Measurements from ENCODE around the gene MARCKSL1.

GRCh38 chr1:32309960-32310359, 26.1 kb downstream of the MARCKSL1 start:
- TF ChIP-seq POLR2A (IDR thresholded peaks at IDR 0.05; ENCODE audit: extremely low read depth, insufficient read length) (no peak), CTCF (IDR thresholded peaks at IDR 0.05; ENCODE audit: low read depth, low read length) (no peak), MAX (IDR thresholded peaks at IDR 0.05; ENCODE audit: low read depth, low read length) (no peak), MYC (IDR thresholded peaks at IDR 0.05; ENCODE audit: low read depth, low read length) (no peak)
